GM19043 (cell line): ENCODE data around the gene SLC44A2.

ENCODE experiments used
- ATAC-seq: cut with Tn5 transposase; IDR thresholded peaks from one replicate; pipeline ENCODE4 v1.9.1; 2021; ENCODE audit warnings: low read depth; ENCODE audit not compliant: unreplicated experiment

SLC44A2 gene

GRCh38 chr19:10615429-10616023, 9.8 kb upstream of the SLC44A2 start:
- no peak for ATAC-seq

- no peak for ATAC-seq
These were observed 7.8 kb upstream of the SLC44A2 start for GRCh38 chr19:10617409-10618121.

GRCh38 chr19:10618846-10619245, 6.5 kb upstream of the SLC44A2 start:
- no peak for ATAC-seq

- no peak for ATAC-seq
These were observed 4.6 kb upstream of the SLC44A2 start for GRCh38 chr19:10620786-10621185.

- ATAC-seq: no peak
These were observed 3.4 kb upstream of the SLC44A2 start for GRCh38 chr19:10621966-10622365.

GRCh38 chr19:10624585-10624984, 768 bp upstream of the SLC44A2 start:
- no peak for ATAC-seq

- no peak for ATAC-seq
These were observed 397 bp downstream of the SLC44A2 start for GRCh38 chr19:10625762-10626138.

- ATAC-seq: no peak
These were observed 6.5 kb downstream of the SLC44A2 start for GRCh38 chr19:10631874-10632273.

GRCh38 chr19:10634430-10634829, 9.1 kb downstream of the SLC44A2 start:
- no peak for ATAC-seq

GRCh38 chr19:10634963-10635362, 9.6 kb downstream of the SLC44A2 start:
- no peak for ATAC-seq

- no peak for ATAC-seq
These were observed 11.1 kb downstream of the SLC44A2 start for GRCh38 chr19:10636304-10636972.

- ATAC-seq: no peak
These were observed 12.5 kb downstream of the SLC44A2 start for GRCh38 chr19:10637894-10638293.

- ATAC-seq: no peak
These were observed 14.5 kb downstream of the SLC44A2 start for GRCh38 chr19:10639836-10640235.

- ATAC-seq: no peak
These were observed 15.0 kb downstream of the SLC44A2 start for GRCh38 chr19:10640361-10640760.

- no peak for ATAC-seq
These were observed 15.9 kb downstream of the SLC44A2 start for GRCh38 chr19:10641248-10641647.

- no peak for ATAC-seq
These were observed 17.3 kb downstream of the SLC44A2 start for GRCh38 chr19:10642473-10643171.

GRCh38 chr19:10643172-10643967, 18.0 kb downstream of the SLC44A2 start:
- no peak for ATAC-seq

GRCh38 chr19:10643968-10644259, 18.6 kb downstream of the SLC44A2 start:
- ATAC-seq: no peak

GRCh38 chr19:10644260-10645007, 19.1 kb downstream of the SLC44A2 start:
- no peak for ATAC-seq
